ENCODE measurements around the gene EFCAB8. TPM values are rescaled to one million over a fixed set of nuclear protein-coding genes. Genes with fewer than 3 reads are reported as not detected.

Gene EFCAB8
- polyA plus RNA-seq, 4 donors: 0.01 to 0.38 (median 0.22) TPM; not detected in 1

DNA sequence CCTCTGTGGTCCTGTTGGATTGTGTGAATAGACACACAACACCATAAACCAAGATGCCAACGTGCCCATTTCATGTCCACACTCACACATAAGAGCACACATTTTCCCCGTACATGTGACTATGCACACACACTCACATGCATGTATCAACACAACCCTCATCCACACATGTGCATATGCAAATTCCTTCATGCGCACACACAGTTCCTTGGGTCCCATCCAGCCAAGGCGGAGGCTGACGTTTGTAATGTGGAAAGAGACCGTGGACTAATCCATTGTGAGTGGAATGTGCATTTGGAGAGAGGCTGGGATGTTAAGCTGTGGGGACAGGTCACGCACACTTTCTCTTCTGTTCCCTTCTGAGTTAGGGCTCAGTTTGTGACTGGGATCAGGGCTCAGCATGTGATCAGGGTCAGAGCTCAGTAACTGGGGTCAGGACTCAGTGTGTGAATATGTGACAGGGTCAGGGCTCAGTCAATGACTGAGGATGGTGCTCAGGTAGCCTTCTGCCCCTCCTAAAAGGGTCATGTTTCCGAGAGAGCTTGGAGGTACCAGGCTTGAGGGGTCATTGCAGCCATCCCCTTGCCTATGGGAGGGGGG, 148.2 kb downstream of the EFCAB8 start:
- WGBS, 3 donors: 76 to 87% (median 86%) methylated on average over 8 of the region's 8 CpGs
- Histone ChIP-seq H3K4me1 (ENCODE audit: control insufficient read depth in 3 of 3, insufficient read depth in 2 of 3, low read depth in 1 of 3, low read length in 2 of 3) (no peaks in the 10 kb centered on the region), H3K9me3 (ENCODE audit: control insufficient read depth in 2 of 2, insufficient read depth in 1 of 2, low read depth in 1 of 2, low read length in 1 of 2) (peaks cover 0 to 4% of the 10 kb centered on the region in 2 donors), H3K27ac (ENCODE audit: low read depth in 1 of 3, low read length in 2 of 3) (no peak overlapping the region), H3K36me3 (ENCODE audit: control insufficient read depth in 3 of 3, insufficient read depth in 2 of 3, low read depth in 1 of 3, low read length in 3 of 3) (no peaks in the 10 kb centered on the region), H3K4me3 (ENCODE audit: low read depth in 1 of 3, low read length in 3 of 3) (no peak overlapping the region), H3K27me3 (ENCODE audit: control insufficient read depth in 3 of 3, insufficient read depth in 3 of 3, low read length in 3 of 3) (no peaks in the 10 kb centered on the region)
- FAIRE-seq (no peak), DNase-seq (no peak)

DNA sequence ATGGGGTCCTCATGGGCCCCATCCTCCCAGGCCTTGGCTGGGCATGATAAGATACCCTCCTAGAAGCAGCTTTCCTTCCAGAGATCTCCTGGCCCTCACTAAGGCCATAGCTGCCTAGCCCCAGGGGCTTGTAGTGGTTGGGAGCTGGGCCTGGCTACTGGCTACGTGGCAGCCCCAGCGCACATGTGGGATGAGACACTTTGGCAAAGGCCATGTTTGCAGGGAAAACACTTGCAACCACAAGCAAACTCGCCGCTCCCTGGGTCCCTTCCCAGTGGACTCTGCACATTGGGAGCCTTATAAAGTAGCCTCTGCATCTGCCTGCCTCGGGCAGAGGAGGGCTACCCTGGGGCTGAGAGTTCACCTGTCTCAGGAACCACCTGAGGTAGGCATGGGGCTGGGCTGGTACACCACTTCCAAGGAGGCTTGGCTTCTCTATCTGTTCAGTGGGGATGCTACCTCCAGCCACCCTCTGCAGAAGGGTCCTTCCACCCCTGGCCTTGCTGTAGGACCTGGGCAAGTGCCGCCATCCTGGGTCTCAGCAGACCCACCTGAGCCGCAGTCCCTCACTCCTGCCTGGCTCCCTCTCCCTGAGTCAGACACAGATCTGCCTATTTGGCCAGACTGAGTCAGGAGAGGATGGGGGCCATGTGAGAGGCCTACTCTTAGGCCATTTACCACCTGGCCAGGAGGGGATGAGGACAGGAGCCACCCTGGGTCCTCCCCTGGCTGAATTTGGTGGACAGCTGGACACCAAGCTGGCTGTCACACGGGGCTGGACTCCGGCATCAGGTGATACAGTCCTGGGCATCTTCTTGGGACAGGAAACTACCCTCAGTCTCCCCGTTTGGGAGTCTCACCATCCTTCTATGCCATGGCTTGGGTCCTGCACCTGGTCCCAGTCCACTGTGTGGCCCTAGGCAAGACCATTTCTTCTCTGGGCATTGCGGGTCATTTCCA, 148.9 kb downstream of the EFCAB8 start, which contains the start of gene BPIFB2:
Gene BPIFB2, plus strand, starts transcription at position 329 of the 960 bp plus-strand sequence. CDS start 871 bp downstream, outside the sequence.
- WGBS, 3 donors: 76 to 84% (median 79%) methylated on average over 11 of the region's 11 CpGs
- Histone ChIP-seq H3K9me3 (ENCODE audit: control insufficient read depth in 2 of 2, insufficient read depth in 1 of 2, low read depth in 1 of 2, low read length in 1 of 2) (peaks cover 0 to 4% of the 10 kb centered on the region in 2 donors), H3K27me3 (ENCODE audit: control insufficient read depth in 3 of 3, insufficient read depth in 3 of 3, low read length in 3 of 3) (peaks cover 0 to 3% (median 0%) of the 10 kb centered on the region in 3 donors), H3K4me1 (ENCODE audit: control insufficient read depth in 3 of 3, insufficient read depth in 2 of 3, low read depth in 1 of 3, low read length in 2 of 3) (no peaks in the 10 kb centered on the region), H3K27ac (ENCODE audit: low read depth in 1 of 3, low read length in 2 of 3) (no peak within 1 kb of the TSS), H3K4me3 (ENCODE audit: low read depth in 1 of 3, low read length in 3 of 3) (no peak within 1 kb of the TSS), H3K36me3 (ENCODE audit: control insufficient read depth in 3 of 3, insufficient read depth in 2 of 3, low read depth in 1 of 3, low read length in 3 of 3) (no peaks in the 10 kb centered on the region)
- no peak for FAIRE-seq
- DNase-seq: no peak

- peaks cover 0 to 4% of the 10 kb centered on the region in 2 donors for H3K9me3 ChIP-seq (ENCODE audit: control insufficient read depth in 2 of 2, insufficient read depth in 1 of 2, low read depth in 1 of 2, low read length in 1 of 2)
- no peaks in the 10 kb centered on the region for H3K4me1 ChIP-seq (ENCODE audit: control insufficient read depth in 3 of 3, insufficient read depth in 2 of 3, low read depth in 1 of 3, low read length in 2 of 3)
- DNase-seq (no peak), FAIRE-seq (no peak)
- no peak overlapping the region for H3K4me3 ChIP-seq (ENCODE audit: low read depth in 1 of 3, low read length in 3 of 3)
- H3K27me3 ChIP-seq (ENCODE audit: control insufficient read depth in 3 of 3, insufficient read depth in 3 of 3, low read length in 3 of 3): peaks cover 0 to 3% (median 0%) of the 10 kb centered on the region in 3 donors
- no peaks in the 10 kb centered on the region for H3K36me3 ChIP-seq (ENCODE audit: control insufficient read depth in 3 of 3, insufficient read depth in 2 of 3, low read depth in 1 of 3, low read length in 3 of 3)
- no peak overlapping the region for H3K27ac ChIP-seq (ENCODE audit: low read depth in 1 of 3, low read length in 2 of 3)
- 80 to 85% (median 82%) methylated on average over 23 of the region's 23 CpGs for WGBS, 3 donors
These were observed 149.9 kb downstream of the EFCAB8 start for GRCh38 chr20:33008336-33009213.

- H3K4me1 ChIP-seq (ENCODE audit: control insufficient read depth in 3 of 3, insufficient read depth in 2 of 3, low read depth in 1 of 3, low read length in 2 of 3): no peaks in the 10 kb centered on the region
- no peak for DNase-seq
- no peaks in the 10 kb centered on the region for H3K36me3 ChIP-seq (ENCODE audit: control insufficient read depth in 3 of 3, insufficient read depth in 2 of 3, low read depth in 1 of 3, low read length in 3 of 3)
- no peak overlapping the region for H3K27ac ChIP-seq (ENCODE audit: low read depth in 1 of 3, low read length in 2 of 3)
- no peak for FAIRE-seq
- WGBS, 3 donors: 54 to 61% (median 60%) methylated on average over 19 of the region's 19 CpGs
- H3K9me3 ChIP-seq (ENCODE audit: control insufficient read depth in 2 of 2, insufficient read depth in 1 of 2, low read depth in 1 of 2, low read length in 1 of 2): peaks cover 0 to 4% of the 10 kb centered on the region in 2 donors
- H3K27me3 ChIP-seq (ENCODE audit: control insufficient read depth in 3 of 3, insufficient read depth in 3 of 3, low read length in 3 of 3): peaks cover 0 to 3% (median 0%) of the 10 kb centered on the region in 3 donors
- H3K4me3 ChIP-seq (ENCODE audit: low read depth in 1 of 3, low read length in 3 of 3): no peak overlapping the region
These were observed 150.8 kb downstream of the EFCAB8 start for GRCh38 chr20:33009214-33010132.

DNA sequence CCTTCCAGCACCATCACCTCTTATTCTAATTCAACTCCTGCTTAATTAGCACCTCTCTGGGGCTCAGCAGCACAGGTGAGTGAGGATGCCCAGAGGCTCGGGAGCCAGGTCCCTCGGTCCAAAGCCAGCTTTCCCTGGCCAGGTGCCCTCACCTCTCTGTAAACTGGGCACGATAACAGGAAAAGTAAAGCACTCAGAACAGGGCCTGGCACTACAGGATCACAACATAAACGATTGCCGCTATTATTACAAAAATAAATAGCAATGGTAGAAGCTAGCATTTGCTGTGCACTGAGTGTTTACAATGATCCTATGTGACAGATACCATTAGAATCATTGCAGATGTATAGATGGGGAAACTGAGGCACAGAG, 151.4 kb downstream of the EFCAB8 start:
- H3K27ac ChIP-seq (ENCODE audit: low read depth in 1 of 3, low read length in 2 of 3): no peak overlapping the region
- H3K27me3 ChIP-seq (ENCODE audit: control insufficient read depth in 3 of 3, insufficient read depth in 3 of 3, low read length in 3 of 3): peaks cover 0 to 3% (median 0%) of the 10 kb centered on the region in 3 donors
- WGBS, 3 donors: 65 to 74% (median 70%) methylated on average over 5 of the region's 5 CpGs
- FAIRE-seq: no peak
- no peaks in the 10 kb centered on the region for H3K4me1 ChIP-seq (ENCODE audit: control insufficient read depth in 3 of 3, insufficient read depth in 2 of 3, low read depth in 1 of 3, low read length in 2 of 3)
- no peak for DNase-seq
- H3K36me3 ChIP-seq (ENCODE audit: control insufficient read depth in 3 of 3, insufficient read depth in 2 of 3, low read depth in 1 of 3, low read length in 3 of 3): no peaks in the 10 kb centered on the region
- no peak overlapping the region for H3K4me3 ChIP-seq (ENCODE audit: low read depth in 1 of 3, low read length in 3 of 3)
- peaks cover 0 to under 1% of the 10 kb centered on the region in 2 donors for H3K9me3 ChIP-seq (ENCODE audit: control insufficient read depth in 2 of 2, insufficient read depth in 1 of 2, low read depth in 1 of 2, low read length in 1 of 2)

DNA sequence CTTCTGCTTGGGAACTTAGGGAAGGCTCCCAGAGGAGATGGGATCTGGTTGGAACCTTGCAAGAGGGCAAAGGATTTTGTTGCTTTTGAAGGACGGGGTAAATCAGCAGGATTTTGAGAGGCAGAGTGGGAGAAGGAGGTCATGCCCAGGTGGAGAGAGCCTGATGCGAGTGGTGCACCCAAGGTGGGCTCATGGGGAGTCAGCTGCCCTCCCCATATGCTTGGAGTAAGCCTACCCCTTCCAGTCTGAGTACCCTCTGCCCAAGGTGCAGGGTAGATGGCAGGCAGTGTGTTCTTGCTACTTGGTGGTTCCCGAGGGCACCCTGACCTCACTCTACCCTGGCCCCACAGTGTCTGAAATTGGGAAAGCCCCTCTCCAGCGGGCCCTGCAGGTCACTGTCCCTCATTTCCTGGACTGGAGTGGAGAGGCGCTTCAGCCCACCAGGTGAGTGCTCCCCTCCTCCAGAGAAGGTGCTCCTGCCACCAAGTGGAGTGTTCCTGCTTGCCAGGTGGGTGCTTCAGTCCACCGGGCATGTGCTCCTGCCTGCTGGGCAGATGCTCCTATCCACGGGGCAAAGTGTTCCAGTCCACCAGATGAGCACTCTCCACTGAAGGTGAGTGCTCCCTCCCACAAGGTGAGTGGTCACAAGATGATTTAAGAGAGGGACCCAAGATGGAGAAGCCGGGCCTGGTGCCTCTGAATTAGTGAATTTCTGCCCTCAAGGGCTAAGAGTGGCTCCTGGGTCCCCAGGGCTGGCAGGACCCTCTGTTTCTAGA, 152.1 kb downstream of the EFCAB8 start:
- Histone ChIP-seq H3K4me1 (ENCODE audit: control insufficient read depth in 3 of 3, insufficient read depth in 2 of 3, low read depth in 1 of 3, low read length in 2 of 3) (no peaks in the 10 kb centered on the region), H3K27me3 (ENCODE audit: control insufficient read depth in 3 of 3, insufficient read depth in 3 of 3, low read length in 3 of 3) (peaks cover 0 to 3% (median 0%) of the 10 kb centered on the region in 3 donors), H3K27ac (ENCODE audit: low read depth in 1 of 3, low read length in 2 of 3) (no peak overlapping the region), H3K4me3 (ENCODE audit: low read depth in 1 of 3, low read length in 3 of 3) (no peak overlapping the region), H3K36me3 (ENCODE audit: control insufficient read depth in 3 of 3, insufficient read depth in 2 of 3, low read depth in 1 of 3, low read length in 3 of 3) (no peaks in the 10 kb centered on the region), H3K9me3 (ENCODE audit: control insufficient read depth in 2 of 2, insufficient read depth in 1 of 2, low read depth in 1 of 2, low read length in 1 of 2) (no peaks in the 10 kb centered on the region)
- DNase-seq (no peak), FAIRE-seq (no peak)
- 57 to 80% (median 68%) methylated on average over 8 of the region's 8 CpGs for WGBS, 3 donors
